IPS-NIHi7 (cell line): Measurements from ENCODE around the gene ATP2B3.

Experiments
- DNase-seq: peaks from one replicate; pipeline ENCODE4 v3.0.0; 2012; ENCODE audit warnings: mixed read lengths; ENCODE audit errors: extremely low spot score

ATP2B3 gene

GRCh38 chrX:153488231-153488914 is 29.1 kb upstream of the ATP2B3 start:
- DNase-seq = no peak

GRCh38 chrX:153490217-153490930 is 27.1 kb upstream of the ATP2B3 start:
- DNase-seq = no peak

- DNase-seq = no peak
Observed at GRCh38 chrX:153491351-153491914, 26.0 kb upstream of the ATP2B3 start.

DNA sequence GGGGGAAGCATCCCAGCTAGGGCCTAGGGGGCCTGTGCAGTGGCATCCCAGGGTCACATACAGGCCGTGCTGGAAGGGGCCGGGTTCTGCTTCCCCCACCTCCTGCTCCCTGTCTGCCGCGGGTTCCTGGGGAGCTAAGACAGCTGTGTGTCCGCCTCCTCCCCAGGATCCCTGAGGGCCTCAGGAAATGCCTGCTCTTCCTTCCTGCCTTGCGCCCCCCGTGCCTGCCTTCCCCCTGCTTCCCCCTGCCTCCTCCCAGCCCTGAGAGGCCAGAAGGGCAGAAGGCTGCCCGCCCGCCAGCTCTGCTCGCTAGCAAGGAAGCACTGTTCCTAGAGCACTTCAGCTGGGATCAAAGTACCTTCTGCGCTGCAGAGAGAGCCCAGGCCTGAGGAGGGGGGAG is 25.5 kb upstream of the ATP2B3 start:
- DNase-seq = no peak

- DNase-seq = no peak
Observed at GRCh38 chrX:153492543-153492942, 24.9 kb upstream of the ATP2B3 start.

DNA sequence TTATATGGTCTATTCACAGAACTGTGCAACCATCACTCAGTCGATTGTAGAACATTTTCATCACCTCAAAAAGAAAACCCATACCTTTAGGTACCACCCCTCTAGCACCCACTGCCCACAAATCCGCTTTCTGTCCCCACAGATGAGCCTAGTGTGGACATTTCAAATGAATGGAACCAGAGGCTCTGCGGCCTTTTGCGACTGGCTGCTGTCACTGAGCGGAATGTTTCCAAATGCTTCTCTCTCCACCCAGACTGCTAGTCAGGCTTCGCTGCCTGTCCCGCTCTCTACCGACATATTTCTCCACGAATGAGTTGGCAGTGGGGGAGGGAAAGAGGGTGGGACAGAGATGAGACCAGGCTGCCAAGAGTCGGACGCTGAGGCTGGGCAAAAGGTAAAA is 24.4 kb upstream of the ATP2B3 start:
- DNase-seq = no peak

GRCh38 chrX:153494061-153494460 is 23.4 kb upstream of the ATP2B3 start:
- no peak for DNase-seq

GRCh38 chrX:153494541-153495361 is 22.7 kb upstream of the ATP2B3 start, which contains the start of gene BGN:
Gene BGN (plus strand): TSS chrX:153494980. CDS start chrX:153504632, 9,652 bp downstream.
- peak; percentile 67 for DNase-seq

GRCh38 chrX:153495362-153495751 is 22.1 kb upstream of the ATP2B3 start:
- DNase-seq = no peak

DNA sequence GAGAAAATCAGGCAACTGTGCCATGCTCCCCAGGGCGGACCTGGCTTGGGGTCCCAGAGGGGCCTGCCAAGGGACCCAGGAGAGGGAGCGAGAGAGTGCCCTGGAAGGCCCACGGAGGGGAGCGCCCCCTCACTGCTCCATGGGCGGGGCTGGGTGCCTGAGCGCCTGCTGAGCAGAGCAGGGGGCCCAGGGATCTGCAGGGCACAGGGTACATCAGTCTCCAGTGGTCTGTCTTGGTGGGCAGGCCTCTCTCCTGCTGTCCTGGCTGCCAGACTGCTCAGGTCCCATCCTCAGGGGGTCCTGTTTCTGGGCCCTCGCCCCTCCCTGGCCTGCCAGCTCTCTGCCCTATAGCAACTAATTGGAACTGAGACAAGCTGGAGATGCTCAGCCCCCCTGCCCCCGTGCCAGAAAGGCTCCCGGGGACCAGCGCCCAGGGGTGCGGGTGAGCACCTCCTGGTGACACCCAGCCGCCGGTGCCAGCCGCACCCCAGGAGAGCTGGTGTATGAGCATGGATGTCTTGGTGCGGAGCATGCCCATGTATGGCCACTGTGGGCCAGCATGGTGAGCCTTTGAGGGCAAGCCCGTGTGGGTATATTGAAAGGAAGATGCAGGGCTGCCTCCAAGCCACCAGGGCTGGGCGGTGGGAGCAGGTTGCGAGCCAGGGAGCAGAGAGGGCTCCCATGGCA is 21.4 kb upstream of the ATP2B3 start:
- DNase-seq = no peak

DNA sequence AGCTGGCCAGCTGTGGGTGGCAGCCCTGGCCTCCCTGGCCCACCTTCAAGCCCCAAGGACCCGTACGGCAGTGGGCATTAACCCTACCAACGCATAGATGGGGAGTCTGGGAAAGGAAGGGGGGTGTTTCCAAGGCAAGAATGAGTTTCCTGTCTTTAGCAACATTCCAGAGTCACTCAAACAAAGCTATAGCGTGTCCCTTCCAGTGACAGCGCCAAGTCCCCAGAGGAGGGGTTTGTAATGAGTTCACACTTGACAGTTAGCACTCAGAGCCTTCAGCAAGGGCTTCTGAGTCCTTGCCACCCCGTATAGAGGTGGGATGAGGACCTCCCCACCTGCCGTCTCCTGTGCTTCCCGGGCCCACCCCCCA is 20.9 kb upstream of the ATP2B3 start:
- DNase-seq = no peak

DNA sequence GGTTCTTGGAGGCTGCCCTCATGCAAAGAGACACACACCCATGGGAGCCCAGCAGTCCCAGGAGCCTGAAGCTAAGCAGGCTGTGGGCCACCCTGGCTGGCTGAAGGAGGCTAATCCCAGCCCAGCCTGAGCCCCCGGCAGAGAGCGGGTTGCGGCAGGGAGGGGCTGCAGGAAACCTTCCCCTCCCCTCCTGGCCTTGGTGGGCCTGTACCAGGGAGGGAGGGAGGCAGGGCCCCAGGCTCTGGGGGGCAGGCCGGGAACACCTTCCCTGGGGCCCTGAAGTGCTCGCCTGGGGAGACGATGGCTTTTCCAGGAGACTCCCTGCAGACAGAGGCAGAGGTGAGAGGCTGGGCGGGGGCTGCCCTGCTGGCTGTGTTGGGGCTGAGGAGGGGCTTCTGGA is 19.0 kb upstream of the ATP2B3 start:
- DNase-seq = no peak

DNA sequence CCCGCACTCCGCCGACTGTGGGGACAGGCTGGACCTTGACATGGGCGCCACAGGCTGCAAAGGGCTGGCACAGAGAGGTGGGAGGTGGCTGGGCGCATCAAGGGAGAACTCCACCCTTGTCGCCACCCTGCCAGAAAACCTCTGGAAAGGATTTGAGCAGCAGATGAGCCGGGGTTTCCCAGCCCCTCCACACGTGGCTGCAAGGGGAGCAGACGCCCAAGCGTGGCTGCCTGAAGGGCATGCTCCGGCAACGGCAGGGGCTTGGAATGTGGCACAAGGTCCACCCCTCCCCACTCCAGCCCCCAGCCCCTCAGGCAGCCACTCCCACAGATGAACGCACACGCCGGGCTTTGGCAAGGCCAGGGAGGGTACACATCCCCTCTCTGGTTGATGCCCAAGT is 18.1 kb upstream of the ATP2B3 start:
- no peak for DNase-seq

DNA sequence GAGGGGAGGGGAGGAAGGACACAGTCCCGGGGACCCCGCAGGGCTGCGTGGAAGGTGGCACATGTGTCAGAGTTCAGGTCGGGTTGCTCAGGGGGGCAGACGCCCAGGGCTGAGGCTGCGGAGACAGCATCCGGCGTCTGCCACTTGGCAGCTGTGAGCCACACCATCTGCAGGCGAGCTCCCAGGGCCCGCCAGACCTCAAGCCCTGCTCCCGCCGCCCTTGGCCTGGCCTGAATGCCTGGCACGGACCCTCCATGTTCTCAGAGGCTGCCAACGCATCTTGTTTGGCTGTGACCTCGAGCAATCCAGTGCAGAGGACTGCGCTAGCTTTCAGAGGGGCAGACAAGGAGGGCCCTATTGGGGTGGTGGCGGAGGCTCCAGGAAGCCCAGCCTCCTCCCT is 17.6 kb upstream of the ATP2B3 start:
- no peak for DNase-seq

GRCh38 chrX:153500676-153501280 is 16.7 kb upstream of the ATP2B3 start:
- no peak for DNase-seq

DNA sequence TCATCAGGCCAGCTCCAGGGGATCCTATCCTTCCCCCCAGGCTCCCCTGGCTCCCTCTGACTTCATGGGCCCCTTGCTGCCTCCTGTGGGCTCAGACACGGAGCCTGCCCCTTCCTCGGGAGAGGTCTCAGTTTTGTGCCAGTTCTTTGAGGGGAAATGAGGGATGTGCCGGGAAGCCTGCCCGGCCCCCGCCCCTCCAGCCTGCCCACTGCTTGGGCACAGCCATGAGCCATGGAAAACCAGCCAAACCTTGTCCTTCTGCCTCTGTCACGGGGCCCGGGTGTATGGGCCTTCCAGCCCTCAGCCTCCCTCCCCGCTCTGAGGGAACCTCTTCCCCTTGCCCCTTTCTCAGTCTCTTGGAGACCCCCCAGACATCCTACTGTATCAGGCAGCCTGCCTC is 15.9 kb upstream of the ATP2B3 start:
- no peak for DNase-seq

DNA sequence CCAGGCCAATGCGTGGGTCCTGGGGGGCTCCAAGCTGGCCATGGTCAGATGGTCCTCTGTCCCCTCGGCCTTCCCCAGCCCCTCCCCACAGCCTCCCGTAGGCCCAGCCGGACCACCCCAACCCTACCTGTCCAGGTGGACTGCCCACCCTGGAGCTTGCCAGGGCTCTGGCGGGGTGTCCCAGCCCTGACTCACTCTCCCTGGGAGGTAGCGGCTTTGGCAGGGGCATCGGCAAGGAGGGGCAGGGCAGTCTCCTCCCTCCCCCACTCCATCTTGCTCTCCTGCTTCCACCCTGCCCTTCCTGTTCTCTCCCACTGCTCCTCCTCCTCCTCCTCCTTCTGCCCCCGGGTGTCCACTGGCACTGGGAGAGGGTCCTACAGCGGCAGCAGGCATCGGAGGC is 15.3 kb upstream of the ATP2B3 start:
- no peak for DNase-seq

- no peak for DNase-seq
Observed at GRCh38 chrX:153502796-153503195, 14.6 kb upstream of the ATP2B3 start.

DNA sequence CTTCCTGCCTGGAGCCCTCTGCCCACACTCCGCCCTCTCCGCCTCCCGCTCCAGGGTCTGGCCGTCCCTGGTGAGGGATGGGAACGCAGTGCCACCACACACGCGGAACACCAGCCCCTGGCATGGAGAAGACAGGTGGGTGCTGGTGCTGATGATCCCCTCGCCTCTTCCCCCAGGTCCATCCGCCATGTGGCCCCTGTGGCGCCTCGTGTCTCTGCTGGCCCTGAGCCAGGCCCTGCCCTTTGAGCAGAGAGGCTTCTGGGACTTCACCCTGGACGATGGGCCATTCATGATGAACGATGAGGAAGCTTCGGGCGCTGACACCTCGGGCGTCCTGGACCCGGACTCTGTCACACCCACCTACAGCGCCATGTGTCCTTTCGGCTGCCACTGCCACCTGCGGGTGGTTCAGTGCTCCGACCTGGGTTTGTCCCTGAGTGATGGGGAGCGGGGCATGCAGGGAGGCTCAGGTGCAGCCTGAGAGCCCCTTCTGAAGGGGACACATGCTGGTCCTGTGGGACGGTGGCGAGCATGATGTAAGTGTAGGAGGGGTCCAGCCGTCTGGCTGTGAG is 12.9 kb upstream of the ATP2B3 start:
- no peak for DNase-seq

GRCh38 chrX:153505361-153505760 is 12.1 kb upstream of the ATP2B3 start:
- DNase-seq = no peak
